HG03575 (cell line): Measurements from ENCODE around the gene ACSL4.
"Not testable (repeated sequence)": the region's sequence is repeated elsewhere in the genome, so short reads cannot be mapped to it uniquely, and the experiment has no call there.

Source experiments
- ATAC-seq: cut with Tn5 transposase; IDR thresholded peaks from one replicate; pipeline ENCODE4 v1.9.1; 2021; ENCODE audit not compliant: unreplicated experiment, insufficient number of reproducible peaks, low FRiP score; ENCODE audit errors: extremely low read depth

Gene ACSL4

GRCh38 chrX:109732807-109733612, at the start of gene ACSL4:
TSS of gene ACSL4 (minus strand) at chrX:109733257. CDS start at chrX:109683363, 49,894 bp downstream.
- no peak for ATAC-seq

- ATAC-seq, result no peak
Observed at GRCh38 chrX:109777749-109778148, 44.7 kb upstream of the ACSL4 start.

- ATAC-seq, result no peak
Observed at GRCh38 chrX:109776986-109777385, 43.9 kb upstream of the ACSL4 start.

GRCh38 chrX:109776432-109776831, 43.4 kb upstream of the ACSL4 start:
- ATAC-seq, result no peak

- ATAC-seq, result no peak
Observed at GRCh38 chrX:109775386-109775785, 42.3 kb upstream of the ACSL4 start.

- ATAC-seq, result no peak
Observed at GRCh38 chrX:109774706-109775105, 41.6 kb upstream of the ACSL4 start.

- no peak for ATAC-seq
Observed at GRCh38 chrX:109774136-109774535, 41.1 kb upstream of the ACSL4 start.

GRCh38 chrX:109773374-109773773, 40.3 kb upstream of the ACSL4 start:
- no peak for ATAC-seq

- no peak for ATAC-seq
Observed at GRCh38 chrX:109770780-109771179, 37.7 kb upstream of the ACSL4 start.

- no peak for ATAC-seq
Observed at GRCh38 chrX:109760922-109761250, 27.8 kb upstream of the ACSL4 start.

GRCh38 chrX:109760209-109760921, 27.3 kb upstream of the ACSL4 start:
- no peak for ATAC-seq

- no peak for ATAC-seq
Observed at GRCh38 chrX:109753256-109753655, 20.2 kb upstream of the ACSL4 start.

GRCh38 chrX:109751698-109752097, 18.6 kb upstream of the ACSL4 start:
- ATAC-seq, result no peak

- no peak for ATAC-seq
Observed at GRCh38 chrX:109749207-109749606, 16.1 kb upstream of the ACSL4 start.

GRCh38 chrX:109747681-109748080, 14.6 kb upstream of the ACSL4 start:
- no peak for ATAC-seq

- no peak for ATAC-seq
Observed at GRCh38 chrX:109742722-109743121, 9.7 kb upstream of the ACSL4 start.

- not testable (repeated sequence) for ATAC-seq
Observed at GRCh38 chrX:109740896-109741295, 7.8 kb upstream of the ACSL4 start.

- no peak for ATAC-seq
Observed at GRCh38 chrX:109740433-109740809, 7.4 kb upstream of the ACSL4 start.

GRCh38 chrX:109739625-109740432, 6.8 kb upstream of the ACSL4 start:
- ATAC-seq, result no peak
